Fibroblast of gingiva (primary cell): ENCODE data around the gene SH3GLB2.
"Not testable (repeated sequence)": the region's sequence is repeated elsewhere in the genome, so short reads cannot be mapped to it uniquely, and the experiment has no call there.

Experiments
- DNase-seq: peaks from one replicate; pipeline ENCODE4 v3.0.0-alpha.2; 2011; ENCODE audit warnings: low read depth

The SH3GLB2 gene

DNA sequence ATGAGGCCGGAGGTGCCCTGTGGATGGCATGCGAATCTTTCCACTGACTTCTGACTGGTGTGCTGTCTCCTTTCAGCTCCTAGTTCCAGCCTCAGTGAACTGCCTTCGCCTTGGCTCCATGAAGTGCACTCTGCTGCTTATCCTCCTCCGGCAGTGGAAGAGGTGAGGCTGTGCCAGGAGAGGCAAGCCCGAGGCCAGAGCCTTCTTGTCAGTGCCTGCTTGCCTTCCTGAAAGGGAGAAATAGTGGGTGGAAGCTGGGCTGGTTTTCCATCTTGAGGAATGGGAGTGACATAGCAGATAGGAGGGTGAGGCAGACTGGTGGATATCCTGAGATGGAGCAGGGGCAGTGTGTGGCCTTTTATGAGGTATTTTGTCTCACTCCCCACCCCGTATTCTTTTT lies 29.7 kb downstream of the SH3GLB2 start:
- DNase-seq = no peak

DNA sequence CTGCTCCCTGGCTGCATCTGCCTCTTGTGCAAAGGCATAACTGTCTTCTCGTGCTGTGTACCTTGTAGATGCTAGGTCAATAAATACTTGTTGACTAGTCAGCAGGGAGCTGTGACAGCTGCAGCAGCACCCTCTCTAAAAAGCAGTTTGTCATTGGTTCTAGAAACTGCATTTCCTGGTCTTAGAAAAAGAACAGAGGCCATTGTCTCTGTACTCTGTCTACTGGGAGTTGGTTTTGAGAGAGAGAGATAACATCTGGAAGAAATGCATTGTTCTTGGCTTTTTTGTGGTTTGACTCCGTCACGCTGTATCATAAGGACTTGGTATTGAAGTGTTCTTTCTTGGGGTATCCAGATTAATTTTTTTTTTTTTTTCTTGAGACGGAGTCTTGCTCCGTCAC lies 32.3 kb downstream of the SH3GLB2 start:
- no peak for DNase-seq

DNA sequence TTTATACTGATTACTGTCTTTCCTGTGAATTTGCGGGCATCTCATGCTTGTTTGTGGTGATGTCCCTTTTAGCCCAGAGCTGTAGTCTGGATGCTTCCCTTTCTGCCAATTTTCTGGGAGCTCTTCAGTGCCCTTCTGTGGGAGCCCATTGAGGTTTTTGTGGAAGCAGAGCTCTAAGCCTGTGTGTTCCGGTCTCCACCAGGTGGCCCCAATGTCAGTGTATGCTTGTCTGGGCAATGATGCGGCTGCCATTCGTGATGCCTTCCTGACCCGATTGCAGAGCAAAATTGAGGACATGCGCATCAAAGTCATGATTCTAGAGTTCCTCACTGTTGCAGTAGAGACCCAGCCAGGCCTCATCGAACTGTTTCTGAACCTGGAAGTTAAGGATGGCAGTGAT lies 35.1 kb downstream of the SH3GLB2 start:
- peak; percentile 14 for DNase-seq

DNA sequence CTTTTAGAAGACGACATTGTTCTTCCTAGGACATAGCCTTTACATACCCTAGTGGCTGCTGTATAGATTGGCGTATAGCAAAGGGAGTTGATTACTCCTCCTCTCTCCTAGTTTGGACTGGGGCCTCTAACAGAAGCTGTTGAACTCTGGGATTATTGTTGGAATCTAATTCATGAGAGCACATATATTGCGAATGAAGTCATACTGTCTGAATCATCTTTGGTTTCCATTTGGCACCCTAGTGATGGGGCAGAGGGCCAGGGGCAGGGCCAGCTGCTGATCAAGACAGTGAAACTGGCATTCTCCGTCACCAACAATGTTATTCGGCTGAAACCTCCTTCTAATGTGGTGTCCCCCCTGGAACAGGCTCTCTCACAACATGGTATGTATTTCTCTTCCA lies 40.3 kb downstream of the SH3GLB2 start:
- peak; percentile 88 for DNase-seq

DNA sequence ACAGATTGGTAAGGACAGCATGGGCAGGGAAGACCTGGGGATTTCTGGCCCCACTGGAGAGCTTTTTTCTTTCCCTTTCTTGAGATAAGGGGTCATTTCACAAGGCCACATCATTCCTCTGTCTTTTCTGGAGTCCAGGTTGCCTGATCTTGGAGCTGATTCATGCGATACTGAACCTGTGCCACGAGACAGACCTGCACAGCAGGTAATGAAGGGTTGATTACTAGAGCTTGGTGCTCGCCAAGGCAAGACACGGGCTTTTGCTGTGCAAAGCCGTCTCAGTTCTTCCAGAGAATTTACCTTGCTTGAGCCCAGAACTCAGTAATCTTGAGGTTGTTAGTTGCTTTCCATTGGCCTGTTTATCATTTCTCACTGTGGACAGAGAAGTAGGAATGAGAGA lies 41.5 kb downstream of the SH3GLB2 start:
- no peak for DNase-seq

DNA sequence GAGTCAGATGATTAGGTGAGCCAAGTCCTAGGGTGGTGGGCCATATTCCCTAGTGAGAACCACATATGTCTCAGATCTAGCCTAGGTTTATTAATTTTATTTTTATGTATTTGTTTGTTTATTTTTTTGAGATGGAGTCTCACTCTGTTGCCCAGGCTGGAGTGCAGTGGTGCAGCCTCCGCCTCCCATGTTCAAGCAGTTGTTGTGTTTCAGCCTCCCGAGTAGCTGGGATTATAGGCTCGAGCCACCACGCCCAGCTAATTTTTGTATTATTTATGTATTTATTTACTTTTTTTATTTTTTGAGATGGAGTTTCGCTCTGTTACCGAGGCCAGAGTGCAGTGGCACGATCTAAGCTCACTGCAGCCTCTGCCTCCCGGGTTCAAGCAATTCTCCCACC lies 44.6 kb downstream of the SH3GLB2 start:
- DNase-seq = no peak

DNA sequence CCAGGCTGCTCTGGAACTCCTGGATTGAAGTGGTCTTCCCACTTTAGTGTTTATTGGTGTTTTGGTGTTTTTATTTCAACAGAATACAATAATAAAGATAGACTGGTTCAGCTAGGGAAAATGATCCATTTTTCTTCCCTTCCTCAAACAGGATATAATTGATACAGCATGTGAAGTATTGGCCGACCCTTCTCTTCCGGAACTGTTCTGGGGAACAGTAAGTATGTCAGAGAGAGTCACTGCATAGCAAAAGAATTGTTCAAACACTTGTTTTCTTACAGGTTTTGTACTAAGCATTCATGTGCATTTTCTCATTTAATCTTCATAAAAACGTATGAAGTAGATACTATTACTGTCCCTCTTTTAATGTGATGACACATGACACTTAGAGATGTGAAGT lies 49.0 kb downstream of the SH3GLB2 start:
- peak; percentile 28 for DNase-seq

DNA sequence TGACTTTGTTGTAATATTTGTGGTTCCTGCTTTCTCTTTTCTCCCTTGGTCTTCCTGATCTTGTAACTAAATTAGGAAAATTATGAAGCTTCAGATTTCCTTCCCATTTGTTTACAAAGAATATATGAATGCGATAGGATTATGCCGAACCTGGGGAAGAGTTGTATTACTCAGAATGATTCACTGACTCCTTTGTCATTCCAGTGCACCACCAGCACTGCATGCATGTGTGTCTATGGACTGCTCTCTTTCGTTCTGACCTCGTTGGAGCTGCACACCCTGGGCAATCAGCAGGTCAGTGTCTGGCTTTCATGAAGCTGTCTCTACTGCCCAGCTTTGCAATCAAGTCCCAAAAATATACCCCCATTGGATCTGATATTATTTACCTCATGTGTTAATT lies 55.2 kb downstream of the SH3GLB2 start:
- DNase-seq = peak; percentile 19

DNA sequence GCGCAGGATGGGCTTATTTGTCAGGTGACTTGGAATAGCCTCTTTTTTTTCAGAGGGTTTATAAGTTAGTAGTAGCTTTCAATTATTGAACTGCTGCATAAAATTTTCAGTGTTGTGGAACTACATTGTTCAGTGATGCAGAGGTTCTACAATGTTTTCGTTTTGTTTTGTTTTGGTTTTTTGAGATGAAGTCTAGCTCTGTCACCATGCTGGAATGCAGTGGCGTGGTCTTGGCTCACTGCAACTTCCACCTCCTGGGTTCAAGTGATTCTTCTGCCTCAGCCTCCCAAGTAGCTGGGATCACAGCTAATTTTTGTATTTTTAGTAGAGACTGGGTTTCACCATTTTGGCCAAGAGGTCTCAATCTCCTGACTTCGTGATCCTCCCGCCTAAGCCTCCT lies 58.6 kb downstream of the SH3GLB2 start:
- DNase-seq = no peak

DNA sequence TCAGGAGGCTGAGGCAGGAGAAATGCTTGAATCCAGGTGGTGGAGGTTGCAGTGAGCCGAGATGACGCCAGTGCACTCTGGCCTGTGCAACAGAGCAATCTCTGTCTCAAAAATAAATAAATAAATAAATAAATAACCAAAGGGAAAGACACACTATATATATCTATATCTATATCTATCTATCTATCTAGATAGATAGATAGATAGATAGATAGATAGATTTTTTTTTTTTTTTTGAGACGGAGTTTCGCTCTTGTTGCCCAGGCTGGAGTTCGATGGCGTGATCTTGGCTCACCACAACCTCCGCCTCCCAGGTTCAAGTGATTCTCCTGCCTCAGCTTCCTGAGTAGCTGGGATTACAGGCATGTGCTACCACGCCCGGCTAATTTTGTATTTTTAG lies 66.7 kb downstream of the SH3GLB2 start:
- not testable (repeated sequence) for DNase-seq
